K562 (cell line): ENCODE measurements around the gene S100G. TPM values are rescaled to one million over a fixed set of nuclear protein-coding genes. Genes with fewer than 3 reads are reported as not detected.

ENCODE experiments used
- ATAC-seq: fragments of 200-7000 bp; cut with Tn5 transposase; 3 replicates; pipeline ENCODE4 v1.9.1; 2020; ENCODE audit warnings: moderate library complexity
- BruUV-seq: library from RNA; stranded (reverse); fragments of 400-500 nt; replicated peaks from 2 replicates; lab custom pipeline; 2021; lab: Mats Ljungman, UMichigan
- CTCF ChIA-PET: fragments of 300-600 bp; formaldehyde crosslinking; extraction: SDS; loops from one replicate; lab custom pipeline; 2021; ENCODE audit warnings: low intra/inter-chr PET ratio; lab: Yijun Ruan, JAX
- POLR2A ChIA-PET: fragments of 300-600, 350-650 bp; sonication (Branson Sonifier 250); formaldehyde crosslinking; extraction: SDS; loops from one replicate; lab custom pipeline; 2021; ENCODE audit warnings: antibody characterized with exemption, inconsistent platforms; lab: Yijun Ruan, JAX
- DNase-seq, 4 experiments: peaks; one replicate each; pipeline versions ENCODE4 v3.0.0 to v3.0.0-alpha.2; 2011 to 2018; ENCODE audit warnings: low spot score in 3 of 4, mixed read lengths in 3 of 4; ENCODE audit errors: extremely low read depth in 1 of 4
- FAIRE-seq: peaks from 2 replicates; lab custom pipeline; 2011; peaks lifted over from hg19 to GRCh38; lab: Jason Lieb, UNC
- H2AFZ ChIP-seq: 2 replicates; pipeline ENCODE4 v1.6.0; 2011; ENCODE audit warnings: low read depth, low read length, control low read depth, inconsistent platforms
- H3K27ac ChIP-seq: fragments of 200-600 bp; 3 replicates; pipeline ENCODE4 v1.8.0; 2011; ENCODE audit warnings: low read depth, mild to moderate bottlenecking, control low read depth, inconsistent platforms, low read length, moderate library complexity, mixed read lengths; ENCODE audit errors: extremely low read depth
- H3K27me3 ChIP-seq, 2 experiments: fragments of 300-600 bp in 1 of 2; 2 replicates in 1 of 2; 3 replicates in 1 of 2; pipeline versions ENCODE4 v1.6.0 to v1.8.0; 2011; ENCODE audit warnings: inconsistent platforms in 2 of 2, low read length in 2 of 2, mild to moderate bottlenecking in 1 of 2, mixed read lengths in 1 of 2, moderate library complexity in 1 of 2; ENCODE audit not compliant: control insufficient read depth in 2 of 2, insufficient read depth in 2 of 2
- H3K36me3 ChIP-seq: fragments of 300-600 bp; 3 replicates; pipeline ENCODE4 v1.8.0; 2011; ENCODE audit warnings: mild to moderate bottlenecking, low read length, inconsistent platforms; ENCODE audit not compliant: control insufficient read depth, insufficient read depth
- H3K4me1 ChIP-seq, 2 experiments: fragments of 200-600 bp in 1 of 2; replicated peaks in 1 of 2; 2 replicates in 1 of 2; 3 replicates in 1 of 2; pipeline versions ENCODE4 v1.5.1 to v1.8.0; 2011; ENCODE audit warnings: inconsistent platforms in 2 of 2, low read length in 2 of 2, mild to moderate bottlenecking in 1 of 2, mixed read lengths in 1 of 2, moderate library complexity in 1 of 2; ENCODE audit not compliant: control insufficient read depth in 2 of 2, insufficient read depth in 2 of 2
- H3K4me2 ChIP-seq: 2 replicates; pipeline ENCODE4 v1.6.1; 2011; ENCODE audit warnings: low read length, control low read depth, inconsistent platforms, mixed read lengths; ENCODE audit not compliant: insufficient read depth
- H3K4me3 ChIP-seq: fragments of 200-600 bp; sonication (generic), shearing (Covaris generic); 2 replicates; pipeline ENCODE4 v1.5.1; 2016; ENCODE audit warnings: control low read depth, inconsistent platforms
- H3K79me2 ChIP-seq: fragments of 200-600 bp; 3 replicates; pipeline ENCODE4 v1.8.0; 2011; ENCODE audit warnings: low read length, inconsistent platforms; ENCODE audit not compliant: control insufficient read depth, insufficient read depth
- H3K9ac ChIP-seq, 2 experiments: 2 replicates each; pipeline versions ENCODE4 v1.6.0 to v1.6.1; 2011; ENCODE audit warnings: low read depth in 2 of 2, low read length in 2 of 2, control low read depth in 1 of 2, inconsistent platforms in 1 of 2, mild to moderate bottlenecking in 1 of 2, mixed read lengths in 1 of 2; ENCODE audit not compliant: insufficient read depth in 1 of 2
- H3K9me1 ChIP-seq: one replicate; pipeline ENCODE4 v1.6.0; 2011; ENCODE audit warnings: inconsistent platforms, mild to moderate bottlenecking, low read length, moderate library complexity; ENCODE audit not compliant: control insufficient read depth, insufficient read depth
- H3K9me3 ChIP-seq: replicated peaks from 2 replicates; pipeline ENCODE4 v1.5.1; 2011; ENCODE audit warnings: low read depth, low read length, inconsistent platforms; ENCODE audit not compliant: control insufficient read depth, insufficient read depth
- H4K20me1 ChIP-seq: replicated peaks from 2 replicates; pipeline ENCODE4 v1.6.1; 2011; ENCODE audit warnings: low read length, inconsistent platforms, mixed read lengths; ENCODE audit not compliant: control insufficient read depth, insufficient read depth
- ETS2 ChIP-seq: IDR thresholded peaks from 2 replicates; pipeline ENCODE4 v1.6.1; 2016; ENCODE audit warnings: borderline replicate concordance, missing genetic modification characterization, mild to moderate bottlenecking, moderate library complexity, missing compliant biosample characterization; ENCODE audit not compliant: poor library complexity, severe bottlenecking
- HDAC8 ChIP-seq: fragments of 450-650 bp; IDR thresholded peaks from 2 replicates; pipeline ENCODE4 v1.6.1; 2016; ENCODE audit warnings: mild to moderate bottlenecking, missing genetic modification characterization, moderate library complexity, missing compliant biosample characterization
- TBP ChIP-seq: optimal IDR thresholded peaks from 2 replicates; pipeline ENCODE3; 2011; ENCODE audit warnings: low read depth, low read length, improper control_type of control experiment
- ZNF133 ChIP-seq: fragments of 250-450 bp; sonication (Bioruptor Pico); IDR thresholded peaks from 2 replicates; pipeline ENCODE4 v1.4.0; 2020; ENCODE audit warnings: mild to moderate bottlenecking
- WGBS: fragments of 100-300 bp; shearing (Covaris generic); methylation state at CpG from one replicate; pipeline ENCODE4 v1.1.6; 2016; ENCODE audit warnings: low coverage, mixed read lengths; ENCODE audit not compliant: insufficient coverage; ENCODE audit errors: missing lambda C conversion rate; 5-methylcytosine and 5-hydroxymethylcytosine counted together
- in situ Hi-C: fragments of 300-500 bp; cut with MboI; formaldehyde crosslinking; loops from 4 replicates; pipeline ENCODE4 v1.15.0; 2018; ENCODE audit warnings: inconsistent platforms, mixed read lengths
- intact Hi-C: fragments of 100-400 bp; cut with micrococcal nuclease; formaldehyde crosslinking; loops from 2 replicates; pipeline ENCODE4 v1.14.2; 2022
- polyA plus RNA-seq, 8 experiments: library from polyadenylated mRNA; depleted of rRNA in 4 of 8; stranded (reverse) in 5 of 8; unstranded in 3 of 8; fragments of >200 nt; fragmentation: Nextera tagmentation in 2 of 8; fragmentation: Illumina TruSeq in 1 of 8; extraction: Ambion mirVana in 2 of 8; extraction: Trizol in 1 of 8; gene quantifications; 2 replicates each; pipeline versions ENCODE4 v1.2.1 to v1.2.3, GENCODE V29; 2011 to 2014; ENCODE audit warnings: inconsistent platforms in 1 of 8, missing spikeins in 1 of 8
- total RNA-seq, 7 experiments: library from RNA; depleted of rRNA in 6 of 7; stranded (reverse); fragments of >200 nt in 6 of 7; fragmentation: Illumina TruSeq in 2 of 7; extraction: Trizol in 2 of 7; gene quantifications; 2 replicates each; pipeline versions ENCODE4 v1.2.1 to v1.2.3, GENCODE V29; 2011 to 2021; ENCODE audit warnings: low replicate concordance in 1 of 7
- TF ChIP-seq, protein P1 (sequence below): sonication (generic); formaldehyde crosslinking; IDR thresholded peaks from 2 replicates; pipeline ENCODE4 v1.8.0; 2022; ENCODE audit warnings: missing genetic modification reagents, mild to moderate bottlenecking, moderate library complexity, borderline replicate concordance

The S100G gene
- total and polyA plus RNA-seq, 9 of the 15 experiments (the other 6 are each of a cell fraction or from before 2014, with no cell fraction given), result not detected

- Histone ChIP-seq H3K27ac (no peak overlapping the region), H4K20me1 (no peaks in the 10 kb centered on the region), H3K79me2 (no peaks in the 10 kb centered on the region), H3K9me1 (no peaks in the 10 kb centered on the region), H2AFZ (no peak overlapping the region), H3K27me3 (no peaks in the 10 kb centered on the region), H3K9ac (no peak overlapping the region), H3K36me3 (peaks cover 53% of the 10 kb centered on the region; the same call in 2 of the 3 replicates), H3K4me1 (no peaks in the 10 kb centered on the region; a peak in 1 of 5 replicates), H3K4me3 (no peak overlapping the region), H3K4me2 (no peak overlapping the region), H3K9me3 (no peaks in the 10 kb centered on the region)
- no peak for TF ChIP-seq TBP
- TF ChIP-seq ETS2 (tag), result no peak
- TF ChIP-seq, protein P1, sequence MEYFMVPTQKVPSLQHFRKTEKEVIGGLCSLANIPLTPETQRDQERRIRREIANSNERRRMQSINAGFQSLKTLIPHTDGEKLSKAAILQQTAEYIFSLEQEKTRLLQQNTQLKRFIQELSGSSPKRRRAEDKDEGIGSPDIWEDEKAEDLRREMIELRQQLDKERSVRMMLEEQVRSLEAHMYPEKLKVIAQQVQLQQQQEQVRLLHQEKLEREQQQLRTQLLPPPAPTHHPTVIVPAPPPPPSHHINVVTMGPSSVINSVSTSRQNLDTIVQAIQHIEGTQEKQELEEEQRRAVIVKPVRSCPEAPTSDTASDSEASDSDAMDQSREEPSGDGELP (CRISPR knock-in tag), result no peak
- no peak for TF ChIP-seq HDAC8 (tag)
- no peak for TF ChIP-seq ZNF133 (CRISPR knock-in tag)
- intact Hi-C loops, result no loop called here
- WGBS, result 78% methylated on average over 7 of the region's 7 CpGs
- POLR2A ChIA-PET, result interaction anchor here (0.6 kb wide), 1 partner anchor 256 kb away, joined by 3 read pairs; no protein-coding TSS in a partner anchor
- no peak for FAIRE-seq
- BruUV-seq, result no TSS peak
- no peak for DNase-seq
- CTCF ChIA-PET, result no interaction called here
- in situ Hi-C loops, result loop anchor here (25.0 kb wide), 1 partner anchor 246 kb away; no protein-coding TSS in a partner anchor
- ATAC-seq, result no peak
These were observed 33.2 kb downstream of the S100G start for GRCh38 chrX:16683007-16683664.
